DMS114 treated with DMSO at 0.1 percent for 48 hours (cell line): Measurements from ENCODE around the gene STON2.
A peak's percentile ranks its signal among the peaks of the same experiment; 100 is the strongest.
"Not testable (repeated sequence)": the region's sequence is repeated elsewhere in the genome, so short reads cannot be mapped to it uniquely, and the experiment has no call there.

ENCODE experiments used
- DNase-seq: peaks from one replicate; lab custom pipeline; 2025; ENCODE audit not compliant: unreplicated experiment; lab: John Stamatoyannopoulos, UW

STON2 gene

GRCh38 chr14:81233615-81234014 lies 166.5 kb downstream of the STON2 start:
- DNase-seq: no peak

GRCh38 chr14:81231540-81231939 lies 168.6 kb downstream of the STON2 start:
- DNase-seq: no peak

GRCh38 chr14:81224222-81224621 lies 175.9 kb downstream of the STON2 start:
- DNase-seq: no peak

- not testable (repeated sequence) for DNase-seq
Measured at GRCh38 chr14:81223788-81224187, 176.3 kb downstream of the STON2 start.

GRCh38 chr14:81222691-81223090 lies 177.4 kb downstream of the STON2 start:
- DNase-seq: no peak

GRCh38 chr14:81222126-81222525 lies 178.0 kb downstream of the STON2 start:
- no peak for DNase-seq

GRCh38 chr14:81221579-81222102 lies 178.5 kb downstream of the STON2 start:
- no peak for DNase-seq

GRCh38 chr14:81220830-81221578 lies 179.1 kb downstream of the STON2 start, which contains the start of gene GTF2A1:
Gene GTF2A1 (minus strand): TSS chr14:81220959. CDS start chr14:81220518, 441 bp downstream.
- peak; percentile 87 for DNase-seq

GRCh38 chr14:81220580-81220829 lies 179.6 kb downstream of the STON2 start:
- DNase-seq: no peak

GRCh38 chr14:81219759-81220579 lies 180.2 kb downstream of the STON2 start:
- no peak for DNase-seq

- peak; percentile 76 for DNase-seq
Measured at GRCh38 chr14:81219210-81219758, 180.8 kb downstream of the STON2 start.

- DNase-seq: peak; percentile 6
Measured at GRCh38 chr14:81211844-81212243, 188.3 kb downstream of the STON2 start.
